HG02588 (cell line): ENCODE measurements around the gene NAXE.
"Not testable (repeated sequence)": the region's sequence is repeated elsewhere in the genome, so short reads cannot be mapped to it uniquely, and the experiment has no call there.

Experiments
- ATAC-seq: cut with Tn5 transposase; IDR thresholded peaks from one replicate; pipeline ENCODE4 v1.9.1; 2021; ENCODE audit warnings: mild to moderate bottlenecking, moderate library complexity; ENCODE audit not compliant: unreplicated experiment

The NAXE gene

DNA sequence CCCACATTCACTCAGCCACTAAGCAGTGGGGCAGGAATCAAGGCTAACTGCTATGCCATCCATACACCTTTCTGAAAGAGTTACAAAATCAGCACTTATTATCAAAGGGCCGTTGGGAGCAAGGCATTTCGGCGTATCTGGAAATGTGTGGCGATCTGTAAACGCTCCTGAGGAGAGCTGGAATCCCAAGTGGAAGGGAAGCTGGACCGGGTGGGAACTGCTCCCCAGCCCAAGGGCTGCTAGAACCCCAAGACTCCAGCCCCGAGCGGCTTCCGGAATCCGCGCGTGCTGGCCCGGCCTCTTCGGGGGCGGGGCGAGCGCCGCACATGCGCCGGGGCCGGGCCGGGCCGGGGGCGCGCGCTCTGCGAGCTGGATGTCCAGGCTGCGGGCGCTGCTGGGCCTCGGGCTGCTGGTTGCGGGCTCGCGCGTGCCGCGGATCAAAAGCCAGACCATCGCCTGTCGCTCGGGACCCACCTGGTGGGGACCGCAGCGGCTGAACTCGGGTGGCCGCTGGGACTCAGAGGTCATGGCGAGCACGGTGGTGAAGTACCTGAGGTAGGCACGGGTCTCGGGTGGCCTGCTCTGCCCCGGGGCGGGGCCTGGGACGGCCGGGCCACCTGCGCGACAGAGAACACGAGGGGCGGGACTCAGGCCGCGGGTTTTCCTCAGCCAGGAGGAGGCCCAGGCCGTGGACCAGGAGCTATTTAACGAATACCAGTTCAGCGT, at the start of gene NAXE:
Gene NAXE (plus strand): TSS at position 345 of the 726 bp plus-strand sequence. CDS start 29 bp downstream, at position 374.
- peak; percentile 89 for ATAC-seq

GRCh38 chr1:156543066-156543465, 48.5 kb upstream of the NAXE start:
- ATAC-seq: no peak

- ATAC-seq: no peak
These were observed 46.9 kb upstream of the NAXE start for GRCh38 chr1:156544592-156545102.

DNA sequence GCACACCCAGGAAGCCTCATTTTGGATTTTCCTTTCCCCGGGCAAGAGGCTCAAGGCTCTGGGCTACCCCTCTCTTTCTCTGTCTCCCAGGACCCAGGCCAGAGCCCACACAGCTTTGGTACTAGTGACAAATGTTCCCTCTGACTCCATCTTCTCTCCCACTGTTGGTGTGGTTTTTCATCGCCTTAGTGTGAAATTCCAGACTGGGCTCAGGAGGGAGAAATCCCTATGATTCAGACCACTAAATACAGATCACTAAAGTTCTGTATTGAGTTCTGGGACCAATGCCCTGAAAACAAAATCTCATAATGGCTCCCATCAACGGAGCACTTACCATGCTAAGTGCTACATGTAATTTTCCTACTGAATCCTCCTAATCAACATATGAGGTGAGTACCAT, 45.3 kb upstream of the NAXE start:
- ATAC-seq: no peak

GRCh38 chr1:156547434-156547833, 44.1 kb upstream of the NAXE start:
- ATAC-seq: no peak

DNA sequence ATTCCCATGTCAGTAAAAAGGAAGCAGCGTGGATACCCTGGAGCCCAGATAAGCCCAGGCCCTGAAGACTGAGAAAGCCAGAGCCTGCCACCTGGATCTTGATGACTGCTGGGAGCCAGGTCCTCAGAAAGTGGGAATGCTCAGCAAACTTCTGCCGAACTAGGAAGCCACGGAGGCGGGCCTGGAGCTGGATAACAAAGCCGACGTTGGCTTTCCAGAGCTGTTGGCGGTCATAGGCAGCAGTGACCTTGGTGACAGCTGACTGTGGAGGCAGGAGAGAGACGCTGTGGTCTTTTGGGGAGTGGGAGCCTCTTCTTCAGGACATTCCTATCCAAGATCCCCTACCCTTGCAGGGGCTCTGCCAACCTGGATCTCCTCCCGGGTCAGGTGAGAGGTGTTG, 43.6 kb upstream of the NAXE start:
- no peak for ATAC-seq

GRCh38 chr1:156549390-156549789, 42.2 kb upstream of the NAXE start:
- no peak for ATAC-seq

GRCh38 chr1:156549831-156550230, 41.7 kb upstream of the NAXE start:
- ATAC-seq: no peak

DNA sequence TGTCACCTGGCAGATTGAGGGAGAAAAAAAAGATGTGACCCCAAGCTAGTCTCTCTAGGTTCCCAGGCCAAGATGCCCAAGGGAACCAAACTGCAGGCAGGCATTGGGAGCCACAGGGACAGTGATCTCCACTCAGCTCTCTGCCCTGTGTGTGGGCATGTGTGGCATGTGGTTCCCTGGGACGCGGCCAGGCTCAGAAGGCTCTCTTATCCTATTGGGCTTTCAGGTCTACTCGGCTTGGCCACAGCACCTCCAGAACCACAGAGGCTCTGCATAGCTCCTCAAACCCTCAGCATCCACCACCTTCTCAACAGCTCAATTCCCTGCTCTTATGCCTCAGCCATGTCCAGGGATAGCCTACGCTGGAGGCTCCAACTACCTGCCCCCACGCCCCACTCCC, 41.2 kb upstream of the NAXE start:
- no peak for ATAC-seq

DNA sequence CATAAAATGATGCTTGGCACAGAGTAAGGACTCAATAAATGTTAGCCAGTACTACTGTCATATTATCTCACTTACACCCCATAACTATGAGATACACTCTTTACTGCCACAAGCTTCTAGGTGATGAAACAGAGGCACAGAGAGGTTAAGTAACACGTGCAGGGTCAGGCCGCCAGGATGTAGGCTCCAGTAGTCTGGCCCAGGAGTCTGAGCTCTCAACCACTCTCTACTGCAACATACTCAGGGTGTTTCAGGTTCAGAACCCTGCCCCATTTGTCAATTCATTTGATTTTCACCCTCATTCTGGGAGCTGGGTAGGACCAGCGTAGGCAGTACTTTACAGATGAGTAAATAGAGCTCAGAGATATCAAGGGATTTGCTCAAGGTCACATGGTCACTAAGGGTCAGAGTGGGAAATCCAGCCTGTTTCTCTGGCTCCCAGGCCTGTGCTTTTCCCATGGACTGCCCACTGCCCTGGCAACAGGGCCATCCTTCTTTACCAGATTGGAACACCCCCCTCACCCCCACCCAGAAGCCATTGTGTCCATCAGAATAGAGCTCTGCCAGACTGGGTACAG, 40.4 kb upstream of the NAXE start:
- no peak for ATAC-seq

DNA sequence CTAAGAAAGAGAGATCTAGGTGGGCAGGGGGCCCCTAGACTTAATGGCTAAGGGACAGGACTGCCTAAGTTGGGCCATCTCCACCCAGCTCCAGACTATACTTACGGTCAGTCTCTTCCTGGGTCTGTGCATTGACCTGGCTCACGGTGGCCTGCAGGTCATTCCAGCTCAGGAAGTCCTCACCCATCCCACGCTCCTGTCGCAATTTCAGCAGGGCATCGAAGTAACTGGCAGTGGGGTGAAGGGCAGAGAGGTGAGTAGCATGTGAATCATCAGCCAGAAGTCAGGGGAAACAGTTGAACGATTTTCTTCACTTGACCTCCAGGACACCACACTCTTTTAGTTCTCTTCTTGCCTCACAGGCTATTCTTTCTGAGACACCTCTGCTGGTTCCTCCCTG, 39.7 kb upstream of the NAXE start:
- no peak for ATAC-seq

DNA sequence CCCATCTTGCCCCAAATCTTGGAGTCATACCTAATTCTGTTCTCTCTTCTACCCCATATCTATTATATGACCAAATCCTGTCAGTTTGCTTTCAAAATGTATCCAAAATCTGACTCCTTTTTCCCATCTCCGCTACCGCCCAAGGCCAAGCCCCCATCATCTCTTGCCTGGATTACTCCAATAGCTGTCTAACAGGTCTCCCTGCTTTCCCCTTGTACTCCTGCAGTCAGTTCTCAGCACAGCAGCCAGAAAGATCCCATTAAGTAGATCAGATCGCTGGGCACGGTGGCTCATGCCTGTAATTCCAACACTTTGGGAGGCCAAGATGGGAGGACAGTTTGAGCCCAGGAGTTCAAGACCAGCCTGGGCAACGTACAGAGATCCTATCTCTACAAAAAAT, 39.1 kb upstream of the NAXE start:
- ATAC-seq: no peak

GRCh38 chr1:156552937-156553336, 38.6 kb upstream of the NAXE start:
- ATAC-seq: not testable (repeated sequence)

GRCh38 chr1:156553860-156554485, 37.6 kb upstream of the NAXE start:
- ATAC-seq: no peak

DNA sequence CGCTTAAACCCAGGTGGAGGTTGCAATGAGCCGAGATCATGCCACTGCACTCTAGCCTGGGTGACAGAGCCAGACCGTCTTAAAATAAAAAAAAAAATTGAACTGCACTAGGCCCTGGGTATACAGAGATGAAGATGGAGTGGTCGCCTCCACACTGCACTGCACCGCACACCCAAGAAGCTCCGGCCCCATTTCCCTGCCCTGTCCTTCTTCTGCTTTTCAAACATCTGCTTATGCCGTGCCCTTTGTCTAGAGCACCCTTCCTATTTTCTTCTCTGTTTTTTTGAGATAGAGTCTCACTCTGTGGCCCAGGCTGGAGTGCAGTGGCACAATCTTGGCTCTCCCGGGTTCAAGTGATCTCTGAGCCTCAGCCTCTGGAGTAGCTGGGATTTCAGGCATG, 36.6 kb upstream of the NAXE start:
- ATAC-seq: no peak

GRCh38 chr1:156555715-156556114, 35.9 kb upstream of the NAXE start:
- ATAC-seq: no peak

- ATAC-seq: no peak
These were observed 35.2 kb upstream of the NAXE start for GRCh38 chr1:156556354-156556753.

DNA sequence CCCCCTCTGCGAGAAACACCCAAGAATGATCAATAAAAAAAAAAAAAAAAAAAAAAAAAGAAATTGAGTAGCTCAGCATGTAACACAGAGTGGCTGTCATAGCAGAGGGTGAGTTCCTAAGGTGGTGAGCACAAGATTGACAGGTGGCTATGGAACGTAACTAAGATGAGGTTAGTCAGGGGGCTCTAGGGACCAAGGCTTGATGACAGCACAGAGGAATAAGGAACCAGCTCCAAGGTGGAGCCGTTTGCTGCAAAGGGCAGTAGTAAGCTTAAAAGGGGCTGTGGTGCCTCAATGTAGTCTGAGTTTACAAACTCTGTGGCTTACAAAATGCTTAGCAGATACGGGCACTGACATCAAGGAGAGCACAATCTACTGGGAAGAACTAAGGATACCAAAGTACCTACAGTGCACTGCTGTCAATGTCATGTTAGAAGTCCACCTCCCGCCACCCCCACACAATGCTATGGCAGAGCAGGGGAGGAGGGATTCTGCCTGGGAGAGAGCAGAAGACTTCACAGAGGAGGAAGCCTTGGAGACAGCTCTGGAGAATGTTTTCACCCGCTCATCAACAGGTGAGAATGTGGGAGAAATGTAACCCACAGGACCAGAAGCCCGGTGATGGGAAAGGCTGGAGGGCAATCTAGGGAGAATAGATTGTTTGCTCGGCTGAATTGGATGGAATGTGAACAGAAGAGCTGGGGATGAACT, 32.3 kb upstream of the NAXE start:
- no peak for ATAC-seq

DNA sequence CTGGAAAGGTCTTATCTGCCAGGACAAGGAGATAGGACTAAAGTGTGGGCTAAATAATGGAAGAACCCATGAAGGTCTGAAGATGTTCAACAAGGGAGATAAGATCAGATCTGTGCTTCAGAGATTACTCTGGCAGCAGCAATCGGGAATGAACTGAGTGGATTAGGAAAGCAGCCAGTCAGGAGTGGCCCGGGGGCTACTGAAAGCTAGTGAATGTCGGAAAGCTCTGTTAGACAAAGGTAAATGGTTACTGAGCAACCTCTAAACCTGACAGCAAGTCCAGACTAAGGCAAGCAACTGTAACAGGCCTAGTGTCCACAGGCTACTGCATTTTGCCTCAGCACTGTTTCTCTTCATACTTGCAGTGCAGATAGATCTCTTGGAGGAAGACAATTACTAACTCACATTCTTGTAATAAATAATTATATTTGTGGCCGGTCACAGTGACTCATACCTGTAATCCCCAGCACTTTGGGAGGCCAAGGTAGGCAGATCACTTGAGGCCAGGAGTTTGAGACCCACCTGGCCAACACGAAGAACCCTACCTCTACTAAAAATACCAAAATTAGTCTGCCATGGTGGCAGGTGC, 31.7 kb upstream of the NAXE start:
- ATAC-seq: no peak

DNA sequence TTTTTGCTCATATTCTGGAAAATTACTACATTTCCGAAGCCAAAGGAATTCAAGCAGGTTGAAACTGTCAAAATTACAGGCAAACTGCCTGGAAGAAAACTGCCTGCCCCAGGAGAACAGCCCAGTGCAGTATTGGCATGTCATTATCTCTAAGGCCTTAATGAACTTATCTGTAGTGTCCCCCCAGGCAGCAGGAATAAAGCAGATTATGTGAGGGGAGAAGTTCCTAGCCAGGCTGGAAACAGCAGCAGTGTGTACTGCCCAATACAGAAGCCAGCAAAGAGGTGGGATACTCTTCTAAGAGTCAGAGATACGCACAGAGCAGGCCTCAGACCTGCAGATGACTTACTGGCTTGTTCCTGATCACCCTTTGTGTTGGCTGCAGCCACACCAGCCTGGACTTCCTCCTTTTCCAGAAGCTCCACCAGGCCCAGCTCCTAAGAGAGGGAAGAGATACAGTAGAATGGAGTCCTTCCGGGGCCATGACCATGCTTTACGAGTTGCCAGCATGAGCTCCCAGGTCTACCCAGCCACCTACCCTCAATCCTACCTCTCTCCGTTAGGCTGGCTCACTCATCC, 30.9 kb upstream of the NAXE start:
- no peak for ATAC-seq

- ATAC-seq: no peak
These were observed 26.1 kb upstream of the NAXE start for GRCh38 chr1:156565519-156565918.
